Measurements from ENCODE around the gene CCDC107. TPM values are rescaled to one million over a fixed set of nuclear protein-coding genes. Genes with fewer than 3 reads are reported as not detected.

CCDC107 gene
- total and polyA plus RNA-seq, 2 experiments from 2014 or later: 6.9 to 18.4 TPM

- H3K4me1 ChIP-seq (ENCODE audit: insufficient read depth): no peaks in the 10 kb centered on the region
- Mint-ChIP-seq H3K27me3 (ENCODE audit: insufficient read depth, low read depth, poor library complexity) (peaks cover 6% of the 10 kb centered on the region), H3K9me3 (peaks cover 8% of the 10 kb centered on the region; the same call in 2 of the 3 replicates), H3K27ac (no peak overlapping the region), H3K4me3 (no peak overlapping the region), H3K36me3 (ENCODE audit: low read depth) (peaks cover 10% of the 10 kb centered on the region), H3K4me1 (no peaks in the 10 kb centered on the region)
- H3K9me2 ChIP-seq (ENCODE audit: insufficient read depth): no peaks in the 10 kb centered on the region
- ATAC-seq: no peak
- H3K36me3 ChIP-seq (ENCODE audit: insufficient read depth): no peaks in the 10 kb centered on the region
- no peaks in the 10 kb centered on the region for H3K27me3 ChIP-seq (ENCODE audit: insufficient read depth)
- H3F3A ChIP-seq (replicated peaks; ENCODE audit: low read depth): no peaks in the 10 kb centered on the region
- H3K27ac ChIP-seq (ENCODE audit: low read depth): no peak overlapping the region
- no peaks in the 10 kb centered on the region for H4K20me1 ChIP-seq (replicated peaks; ENCODE audit: insufficient read depth)
- H3K79me2 ChIP-seq (replicated peaks; ENCODE audit: insufficient read depth): no peaks in the 10 kb centered on the region
- H3K4me3 ChIP-seq: no peak overlapping the region
- DNase-seq (ENCODE audit: low spot score): no peak
- TF ChIP-seq, protein P1, sequence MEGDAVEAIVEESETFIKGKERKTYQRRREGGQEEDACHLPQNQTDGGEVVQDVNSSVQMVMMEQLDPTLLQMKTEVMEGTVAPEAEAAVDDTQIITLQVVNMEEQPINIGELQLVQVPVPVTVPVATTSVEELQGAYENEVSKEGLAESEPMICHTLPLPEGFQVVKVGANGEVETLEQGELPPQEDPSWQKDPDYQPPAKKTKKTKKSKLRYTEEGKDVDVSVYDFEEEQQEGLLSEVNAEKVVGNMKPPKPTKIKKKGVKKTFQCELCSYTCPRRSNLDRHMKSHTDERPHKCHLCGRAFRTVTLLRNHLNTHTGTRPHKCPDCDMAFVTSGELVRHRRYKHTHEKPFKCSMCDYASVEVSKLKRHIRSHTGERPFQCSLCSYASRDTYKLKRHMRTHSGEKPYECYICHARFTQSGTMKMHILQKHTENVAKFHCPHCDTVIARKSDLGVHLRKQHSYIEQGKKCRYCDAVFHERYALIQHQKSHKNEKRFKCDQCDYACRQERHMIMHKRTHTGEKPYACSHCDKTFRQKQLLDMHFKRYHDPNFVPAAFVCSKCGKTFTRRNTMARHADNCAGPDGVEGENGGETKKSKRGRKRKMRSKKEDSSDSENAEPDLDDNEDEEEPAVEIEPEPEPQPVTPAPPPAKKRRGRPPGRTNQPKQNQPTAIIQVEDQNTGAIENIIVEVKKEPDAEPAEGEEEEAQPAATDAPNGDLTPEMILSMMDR (conservative IDR thresholded peaks at IDR 0.05; ENCODE audit: low read depth in 2 of 2): no peak
- TF ChIP-seq NANOG (IDR thresholded peaks at IDR 0.05; ENCODE audit: borderline replicate concordance) (no peak), ZNF331 (CRISPR knock-in tag; IDR thresholded peaks at IDR 0.05; ENCODE audit: low read depth) (no peak), EZH2phosphoT487 (IDR thresholded peaks at IDR 0.05; ENCODE audit: unreplicated experiment) (no peak), ZNF114 (CRISPR knock-in tag; IDR thresholded peaks at IDR 0.05) (no peak), ZNF462 (CRISPR knock-in tag; IDR thresholded peaks at IDR 0.05) (no peak), CREB1 (CRISPR knock-in tag; IDR thresholded peaks at IDR 0.05; ENCODE audit: low read depth) (no peak), POLR2AphosphoS5 (IDR thresholded peaks at IDR 0.05; ENCODE audit: low read depth) (no peak), ETS1 (IDR thresholded peaks at IDR 0.05) (no peak), EZH2 (IDR thresholded peaks at IDR 0.05; ENCODE audit: low read depth, unreplicated experiment) (no peak), JUNB (IDR thresholded peaks at IDR 0.05; ENCODE audit: unreplicated experiment) (no peak), STAT1 (IDR thresholded peaks at IDR 0.05; ENCODE audit: unreplicated experiment) (no peak)
- TF ChIP-seq, protein P2, sequence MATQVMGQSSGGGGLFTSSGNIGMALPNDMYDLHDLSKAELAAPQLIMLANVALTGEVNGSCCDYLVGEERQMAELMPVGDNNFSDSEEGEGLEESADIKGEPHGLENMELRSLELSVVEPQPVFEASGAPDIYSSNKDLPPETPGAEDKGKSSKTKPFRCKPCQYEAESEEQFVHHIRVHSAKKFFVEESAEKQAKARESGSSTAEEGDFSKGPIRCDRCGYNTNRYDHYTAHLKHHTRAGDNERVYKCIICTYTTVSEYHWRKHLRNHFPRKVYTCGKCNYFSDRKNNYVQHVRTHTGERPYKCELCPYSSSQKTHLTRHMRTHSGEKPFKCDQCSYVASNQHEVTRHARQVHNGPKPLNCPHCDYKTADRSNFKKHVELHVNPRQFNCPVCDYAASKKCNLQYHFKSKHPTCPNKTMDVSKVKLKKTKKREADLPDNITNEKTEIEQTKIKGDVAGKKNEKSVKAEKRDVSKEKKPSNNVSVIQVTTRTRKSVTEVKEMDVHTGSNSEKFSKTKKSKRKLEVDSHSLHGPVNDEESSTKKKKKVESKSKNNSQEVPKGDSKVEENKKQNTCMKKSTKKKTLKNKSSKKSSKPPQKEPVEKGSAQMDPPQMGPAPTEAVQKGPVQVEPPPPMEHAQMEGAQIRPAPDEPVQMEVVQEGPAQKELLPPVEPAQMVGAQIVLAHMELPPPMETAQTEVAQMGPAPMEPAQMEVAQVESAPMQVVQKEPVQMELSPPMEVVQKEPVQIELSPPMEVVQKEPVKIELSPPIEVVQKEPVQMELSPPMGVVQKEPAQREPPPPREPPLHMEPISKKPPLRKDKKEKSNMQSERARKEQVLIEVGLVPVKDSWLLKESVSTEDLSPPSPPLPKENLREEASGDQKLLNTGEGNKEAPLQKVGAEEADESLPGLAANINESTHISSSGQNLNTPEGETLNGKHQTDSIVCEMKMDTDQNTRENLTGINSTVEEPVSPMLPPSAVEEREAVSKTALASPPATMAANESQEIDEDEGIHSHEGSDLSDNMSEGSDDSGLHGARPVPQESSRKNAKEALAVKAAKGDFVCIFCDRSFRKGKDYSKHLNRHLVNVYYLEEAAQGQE (IDR thresholded peaks at IDR 0.05; ENCODE audit: unreplicated experiment): no peak
- H3K4me2 ChIP-seq: no peak overlapping the region
- H2AFZ ChIP-seq: no peak overlapping the region
Measured at GRCh38 chr9:35636135-35636876, 21.8 kb upstream of the CCDC107 start.
